NCI-H1417 treated with DMSO at 0.1 percent for 48 hours (cell line): Measurements from ENCODE around the gene TCIRG1.

ENCODE experiments used
- DNase-seq: peaks from one replicate; lab custom pipeline; 2025; lab: John Stamatoyannopoulos, UW

The TCIRG1 gene

DNA sequence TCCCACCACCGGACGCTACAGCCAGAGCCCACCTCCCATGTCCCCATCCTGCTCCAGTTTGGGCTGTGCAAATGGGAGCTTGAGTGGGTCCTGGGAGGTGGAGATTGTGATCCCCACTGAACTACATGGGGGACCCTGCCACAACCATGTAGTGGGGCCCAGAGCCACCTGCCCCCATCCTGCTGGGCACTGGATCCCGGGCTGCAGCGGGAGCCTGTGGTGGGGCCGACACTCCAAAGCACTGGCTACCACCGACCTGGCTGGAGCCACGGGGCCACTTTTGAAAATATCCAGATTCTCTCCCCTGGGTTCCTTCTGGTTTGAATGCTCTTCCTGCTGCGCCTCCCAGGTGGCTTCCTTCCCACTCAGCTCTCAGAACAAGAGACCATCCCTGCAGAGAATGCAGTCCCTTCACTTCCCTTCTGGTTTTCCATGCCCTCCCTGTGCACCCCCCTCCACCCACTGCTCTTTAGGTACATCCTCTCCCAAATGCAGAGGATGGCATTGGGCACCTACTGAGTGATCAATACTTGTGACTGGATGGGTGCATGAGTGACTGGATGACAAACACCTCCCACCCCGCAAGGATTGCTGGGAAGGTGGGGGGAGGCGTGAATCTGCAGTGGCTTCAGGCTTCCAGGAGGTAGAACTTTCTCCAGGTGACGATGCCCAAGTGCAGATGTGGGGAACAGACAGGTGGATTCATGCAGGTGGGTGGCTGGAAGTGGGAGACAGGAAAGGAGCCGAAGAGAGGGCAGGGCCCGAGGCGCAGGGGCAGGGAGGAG is 34.1 kb upstream of the TCIRG1 start:
- DNase-seq, result no peak

DNA sequence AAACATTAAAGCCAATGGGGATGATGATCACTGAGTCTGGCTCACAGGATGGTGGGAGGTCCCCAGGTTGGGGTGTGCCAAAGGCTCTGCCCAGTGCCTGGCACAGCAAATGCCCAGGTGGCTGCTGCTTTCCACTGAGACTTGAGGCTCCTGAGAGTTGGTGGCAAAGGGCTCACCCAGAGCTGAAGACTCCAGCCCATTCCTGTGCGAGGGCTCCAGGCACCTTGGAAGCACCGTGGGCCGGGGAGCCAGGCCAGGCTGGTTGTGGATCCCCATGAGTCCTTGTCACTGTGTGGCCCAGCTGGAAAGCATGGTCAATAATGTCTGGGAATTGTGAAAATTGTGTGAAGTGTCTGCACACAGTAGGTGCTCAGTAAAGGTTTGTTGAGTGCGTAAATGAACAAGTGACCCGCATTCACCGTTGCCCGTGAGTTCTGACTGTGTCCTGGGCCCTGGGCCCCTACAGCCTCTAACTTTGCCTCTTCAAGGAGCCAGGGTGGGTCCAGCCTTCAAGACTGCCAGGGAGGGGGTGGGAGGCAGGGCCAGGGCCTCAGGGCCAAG is 32.1 kb upstream of the TCIRG1 start:
- no peak for DNase-seq

DNA sequence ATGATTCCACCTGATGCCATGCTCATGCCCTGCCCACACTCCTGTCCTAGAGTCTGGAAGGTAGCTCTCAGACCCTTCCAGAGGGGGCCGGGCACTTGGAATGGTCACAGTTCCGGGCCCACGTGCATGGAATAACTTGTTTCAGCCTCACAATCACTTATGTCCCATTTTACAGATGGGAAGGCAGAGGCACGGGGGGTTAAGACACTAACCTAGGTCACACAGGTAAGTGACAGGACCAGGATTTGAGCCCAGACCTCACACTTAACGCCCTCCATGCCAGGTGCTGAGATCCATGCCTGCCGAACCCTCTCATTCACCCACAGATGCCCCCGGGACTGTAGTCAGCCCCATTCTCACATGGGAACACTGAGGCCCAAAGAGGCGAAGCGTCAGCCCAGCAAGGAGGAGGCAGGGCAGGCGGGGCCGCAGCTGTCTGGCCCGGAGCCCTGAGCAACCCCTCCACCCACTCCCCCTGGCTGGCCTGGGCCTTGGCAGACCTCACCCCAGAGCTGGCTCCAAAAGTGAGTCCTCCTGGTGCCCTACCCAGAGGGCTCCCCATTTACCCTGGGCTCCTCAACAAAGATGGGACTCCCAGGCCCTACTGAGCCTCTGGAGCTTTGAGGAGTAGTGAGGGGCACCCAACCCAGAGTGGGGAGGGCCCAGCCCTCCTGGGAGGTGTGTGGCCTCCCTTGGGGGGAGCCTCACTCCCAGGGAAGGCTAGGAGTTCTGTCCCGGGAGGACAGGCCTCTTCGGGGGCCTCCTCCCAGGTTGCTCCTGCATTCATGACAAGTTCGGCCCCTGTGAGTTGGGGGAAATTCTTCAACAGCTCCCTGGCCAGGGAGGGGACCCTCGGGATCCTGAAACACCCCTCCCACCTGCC is 31.1 kb upstream of the TCIRG1 start:
- no peak for DNase-seq

- DNase-seq, result no peak
Measured at GRCh38 chr11:68008381-68009337, 30.2 kb upstream of the TCIRG1 start.

GRCh38 chr11:68009391-68010089 is 29.3 kb upstream of the TCIRG1 start:
- no peak for DNase-seq

GRCh38 chr11:68010090-68011041 is 28.5 kb upstream of the TCIRG1 start, which contains the start of gene ALDH3B1:
Gene ALDH3B1, plus strand, starts transcription at chr11:68010327. Its CDS starts 4,971 bp downstream, at chr11:68015298.
- DNase-seq, result no peak

DNA sequence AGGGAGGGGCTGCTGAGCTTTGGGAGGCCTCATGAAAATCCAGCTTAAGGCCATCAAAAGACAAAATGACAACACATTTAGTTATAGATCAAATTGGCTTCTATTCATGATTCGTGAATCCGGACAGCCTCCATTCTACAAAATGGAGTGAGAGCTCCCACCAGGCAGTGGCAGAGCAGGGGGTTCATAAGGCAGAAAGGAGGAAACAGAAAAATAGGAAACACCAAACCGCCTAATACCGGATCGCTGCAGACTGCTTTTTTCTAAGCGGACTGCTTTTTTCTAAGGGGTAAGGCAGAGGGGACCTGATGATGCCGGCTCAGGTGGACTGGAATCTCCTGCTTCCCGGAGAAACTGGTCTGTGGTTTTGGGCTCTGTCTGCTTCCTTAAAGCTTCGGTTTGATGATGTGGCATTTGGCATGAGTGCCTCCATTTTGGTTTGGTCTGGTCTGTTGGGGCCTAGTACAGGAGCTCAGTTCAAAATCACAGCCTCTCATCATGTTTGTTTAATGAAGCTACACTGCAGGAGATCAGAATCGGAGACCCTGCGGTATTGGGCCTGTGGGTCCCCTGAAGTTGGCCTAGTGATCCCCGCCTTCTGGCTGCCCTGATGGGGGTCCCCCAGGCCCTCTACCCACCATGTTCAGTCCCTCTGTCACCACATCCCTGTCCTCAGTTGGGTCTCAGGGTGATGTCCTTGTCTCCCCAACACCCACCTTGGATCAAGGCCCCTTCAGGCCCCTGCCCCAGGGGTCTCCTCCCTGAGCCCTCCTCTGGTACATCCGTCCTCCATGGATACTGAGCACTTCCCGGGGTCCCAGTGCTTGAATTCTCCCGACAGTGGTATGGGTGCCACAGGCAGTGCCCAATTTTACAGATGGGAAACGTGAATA is 27.5 kb upstream of the TCIRG1 start:
- DNase-seq, result no peak

- no peak for DNase-seq
Measured at GRCh38 chr11:68012044-68012842, 26.6 kb upstream of the TCIRG1 start.

- DNase-seq, result no peak
Measured at GRCh38 chr11:68012843-68013610, 25.8 kb upstream of the TCIRG1 start.

DNA sequence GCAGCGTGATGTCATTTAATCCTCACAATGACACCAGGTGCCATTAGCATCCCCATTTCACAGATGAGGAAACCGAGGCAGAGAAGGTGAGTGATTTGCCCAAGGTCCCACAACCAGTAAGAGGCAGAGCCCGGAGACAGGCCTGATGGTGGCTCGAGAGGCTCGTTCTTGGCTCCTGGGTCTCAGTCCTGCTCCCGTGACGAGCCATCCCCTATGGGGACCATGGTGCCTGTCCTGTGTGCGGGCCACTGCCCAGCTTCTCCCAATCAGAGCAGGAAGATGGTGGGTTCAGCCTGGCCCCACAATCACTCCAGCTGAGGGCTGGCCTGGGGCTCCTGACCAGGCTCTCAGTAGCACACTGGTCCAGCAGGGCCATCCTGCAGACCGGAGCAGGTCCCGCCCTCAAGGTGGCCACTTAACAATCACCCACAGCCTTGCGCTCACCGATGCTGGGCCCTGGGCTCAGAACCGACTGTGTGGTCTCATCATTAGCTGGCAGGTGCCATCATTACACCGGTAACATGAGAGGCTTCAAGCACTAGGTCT is 25.1 kb upstream of the TCIRG1 start:
- no peak for DNase-seq

DNA sequence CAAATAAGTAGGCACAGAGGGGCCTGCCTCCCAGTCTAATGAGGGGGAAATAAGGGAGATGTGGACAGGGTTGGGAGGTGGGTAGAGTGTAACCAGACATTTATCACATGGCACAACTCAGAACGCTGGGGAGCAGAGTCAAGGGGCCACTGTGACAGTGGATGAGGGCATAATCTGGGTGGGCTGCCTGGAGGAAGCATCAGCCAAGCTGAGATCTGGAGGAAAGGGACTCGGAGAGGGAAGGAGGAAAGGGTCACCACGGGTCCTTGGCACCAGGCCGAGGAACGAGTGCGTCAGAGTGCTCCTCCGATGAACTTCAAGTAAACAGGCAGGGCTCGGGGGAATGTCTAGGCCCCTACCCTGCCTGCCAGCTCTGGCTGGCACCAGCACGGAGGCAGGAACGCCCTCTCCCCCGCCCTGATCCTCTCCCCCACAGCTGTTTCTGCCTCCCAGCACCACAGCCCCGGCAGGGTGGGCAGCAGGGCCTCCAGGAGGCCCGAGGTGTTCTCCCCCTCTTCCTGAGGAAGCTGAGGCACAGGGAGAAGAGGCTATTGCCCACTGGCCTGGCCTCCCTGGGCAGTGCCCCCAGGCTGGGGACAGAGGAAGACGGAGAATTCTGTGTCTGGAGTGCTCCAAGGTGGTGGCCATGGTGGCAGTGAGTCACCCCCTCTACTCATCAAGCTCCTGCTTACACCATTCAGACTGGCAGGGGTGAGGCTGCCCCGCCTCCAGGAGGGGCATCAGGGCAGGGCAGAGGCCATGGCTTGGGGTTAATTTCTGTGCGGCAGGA is 24.5 kb upstream of the TCIRG1 start:
- no peak for DNase-seq

- DNase-seq, result no peak
Measured at GRCh38 chr11:68014947-68015447, 23.8 kb upstream of the TCIRG1 start.

- DNase-seq, result no peak
Measured at GRCh38 chr11:68015467-68015866, 23.4 kb upstream of the TCIRG1 start.

GRCh38 chr11:68016161-68016903 is 22.5 kb upstream of the TCIRG1 start:
- no peak for DNase-seq
